H1 (cell line): ENCODE results near the gene VSTM4. TPM values are rescaled to one million over a fixed set of nuclear protein-coding genes. Genes with fewer than 3 reads are reported as not detected.

ENCODE experiments used
- CTCF ChIA-PET: fragments of 300-600 bp; sonication (Branson Sonifier 250); formaldehyde crosslinking; loops from one replicate; lab custom pipeline; 2021; ENCODE audit not compliant: partially characterized antibody; lab: Charles Lee
- POLR2A ChIA-PET: fragments of 300-600 bp; sonication (Branson Sonifier 250); formaldehyde crosslinking; loops from one replicate; lab custom pipeline; 2021; ENCODE audit warnings: inconsistent platforms; ENCODE audit not compliant: partially characterized antibody; lab: Charles Lee
- DNase-seq, 2 experiments: peaks; one replicate each; pipeline versions ENCODE4 v3.0.0 to v3.0.0-alpha.2; 2010 to 2022; ENCODE audit warnings: low spot score in 2 of 2, low read depth in 1 of 2, mixed read lengths in 1 of 2
- FAIRE-seq: peaks from 2 replicates; lab custom pipeline; 2011; peaks lifted over from hg19 to GRCh38; lab: Jason Lieb, UNC
- H2AFZ ChIP-seq: 2 replicates; pipeline ENCODE4 v1.8.1; 2012; ENCODE audit warnings: low read length, inconsistent platforms
- H2AK5ac ChIP-seq: 2 replicates; pipeline ENCODE4 v1.6.1; 2013; ENCODE audit warnings: low read depth, low read length
- H2BK120ac ChIP-seq: replicated peaks from 2 replicates; pipeline ENCODE3; 2013; ENCODE audit warnings: low read depth, low read length, inconsistent platforms
- H2BK12ac ChIP-seq: 2 replicates; pipeline ENCODE4 v1.6.1; 2013; ENCODE audit warnings: low read depth, low read length
- H2BK15ac ChIP-seq: 2 replicates; pipeline ENCODE4 v1.6.1; 2013; ENCODE audit warnings: low read length
- H2BK20ac ChIP-seq: 2 replicates; pipeline ENCODE4 v1.6.1; 2013; ENCODE audit warnings: low read length
- H2BK5ac ChIP-seq: 2 replicates; pipeline ENCODE4 v1.6.1; 2013; ENCODE audit warnings: low read depth, low read length
- H3K14ac ChIP-seq: 2 replicates; pipeline ENCODE4 v1.6.1; 2013; ENCODE audit warnings: inconsistent platforms; ENCODE audit not compliant: insufficient read length
- H3K18ac ChIP-seq: 2 replicates; pipeline ENCODE4 v1.6.1; 2013; ENCODE audit warnings: low read length; ENCODE audit errors: extremely low read depth
- H3K23ac ChIP-seq: 2 replicates; pipeline ENCODE4 v1.6.1; 2013; ENCODE audit warnings: inconsistent platforms; ENCODE audit not compliant: insufficient read length
- H3K23me2 ChIP-seq: 2 replicates; pipeline ENCODE4 v1.6.1; 2013; ENCODE audit warnings: low read depth, low read length
- H3K27ac ChIP-seq: 2 replicates; pipeline ENCODE4 v1.6.1; 2011; ENCODE audit warnings: low read depth, low read length, inconsistent platforms
- H3K27me3 ChIP-seq, 4 experiments: replicated peaks in 1 of 4; 1 replicate in 1 of 4; 2 replicates in 3 of 4; pipeline versions ENCODE4 v1.6.1 to v1.8.1; 2011 to 2013; ENCODE audit warnings: low read length in 3 of 4, mild to moderate bottlenecking in 3 of 4, inconsistent platforms in 2 of 4, mixed read lengths in 2 of 4, moderate library complexity in 1 of 4; ENCODE audit not compliant: control insufficient read depth in 3 of 4, insufficient read depth in 3 of 4; ENCODE audit errors: extremely low read depth in 1 of 4
- H3K36me3 ChIP-seq, 4 experiments: 2 replicates each; pipeline versions ENCODE4 v1.6.1 to v1.8.1; 2011 to 2013; ENCODE audit warnings: mild to moderate bottlenecking in 4 of 4, low read length in 3 of 4, moderate library complexity in 2 of 4, control low read depth in 1 of 4, inconsistent platforms in 1 of 4; ENCODE audit not compliant: insufficient read depth in 4 of 4, control insufficient read depth in 2 of 4
- H3K4ac ChIP-seq: replicated peaks from 2 replicates; pipeline ENCODE3; 2013; ENCODE audit warnings: low read length, low read depth, mixed read lengths, inconsistent platforms; ENCODE audit not compliant: insufficient read length
- H3K4me1 ChIP-seq, 4 experiments: replicated peaks in 1 of 4; 1 replicate in 1 of 4; 2 replicates in 3 of 4; pipeline versions ENCODE4 v1.6.1 to v1.8.1; 2011 to 2013; ENCODE audit warnings: low read length in 3 of 4, inconsistent platforms in 2 of 4, mixed read lengths in 1 of 4; ENCODE audit not compliant: insufficient read depth in 4 of 4, control insufficient read depth in 3 of 4
- H3K4me2 ChIP-seq, 2 experiments: 2 replicates each; pipeline versions ENCODE4 v1.6.1 to v1.8.1; 2011 to 2013; ENCODE audit warnings: low read depth in 2 of 2, low read length in 2 of 2, control low read depth in 1 of 2, inconsistent platforms in 1 of 2, mild to moderate bottlenecking in 1 of 2; ENCODE audit not compliant: insufficient read depth in 1 of 2
- H3K4me3 ChIP-seq, 4 experiments: fragments of 200-600, 300-600 bp in 1 of 4; sonication (generic), shearing (Covaris generic), sonication (Bioruptor Twin) in 1 of 4; 2 replicates each; pipeline versions ENCODE4 v1.5.1 to v1.8.1; 2011 to 2016; ENCODE audit warnings: low read length in 4 of 4, low read depth in 3 of 4, control low read depth in 2 of 4, inconsistent platforms in 2 of 4, mild to moderate bottlenecking in 2 of 4, mixed read lengths in 1 of 4, moderate library complexity in 1 of 4; ENCODE audit not compliant: insufficient read depth in 2 of 4; ENCODE audit errors: extremely low read depth in 1 of 4
- H3K56ac ChIP-seq: replicated peaks from 2 replicates; pipeline ENCODE3; 2013; ENCODE audit warnings: low read depth, mild to moderate bottlenecking, mixed read lengths, low read length, inconsistent platforms; ENCODE audit not compliant: insufficient read length
- H3K79me1 ChIP-seq: 2 replicates; pipeline ENCODE4 v1.6.1; 2013; ENCODE audit warnings: low read depth, low read length, control low read depth
- H3K79me2 ChIP-seq, 2 experiments: 2 replicates each; pipeline versions ENCODE4 v1.6.1 to v1.8.1; 2012 to 2013; ENCODE audit warnings: low read length in 2 of 2, mild to moderate bottlenecking in 2 of 2, inconsistent platforms in 1 of 2; ENCODE audit not compliant: insufficient read depth in 2 of 2, control insufficient read depth in 1 of 2
- H3K9ac ChIP-seq, 4 experiments: replicated peaks in 1 of 4; 1 replicate in 1 of 4; 2 replicates in 3 of 4; pipeline versions ENCODE4 v1.6.1 to v1.8.1; 2011 to 2013; ENCODE audit warnings: low read depth in 3 of 4, low read length in 3 of 4, control low read depth in 2 of 4, mild to moderate bottlenecking in 2 of 4, moderate library complexity in 2 of 4, inconsistent platforms in 1 of 4; ENCODE audit errors: extremely low read depth in 1 of 4
- H3K9me3 ChIP-seq, 2 experiments: 2 replicates each; pipeline versions ENCODE4 v1.6.1 to v1.8.1; 2012 to 2013; ENCODE audit warnings: mild to moderate bottlenecking in 2 of 2, moderate library complexity in 2 of 2, control low read depth in 1 of 2, inconsistent platforms in 1 of 2, low read depth in 1 of 2, low read length in 1 of 2, mixed read lengths in 1 of 2; ENCODE audit not compliant: insufficient read depth in 2 of 2
- H4K20me1 ChIP-seq, 2 experiments: replicated peaks in 1 of 2; 2 replicates each; pipeline versions ENCODE3 to v1.8.1; 2011 to 2013; ENCODE audit warnings: inconsistent platforms in 2 of 2, low read length in 2 of 2, mild to moderate bottlenecking in 1 of 2; ENCODE audit not compliant: insufficient read depth in 2 of 2, control insufficient read depth in 1 of 2
- H4K5ac ChIP-seq: 2 replicates; pipeline ENCODE4 v1.6.1; 2013; ENCODE audit warnings: low read length, low read depth, mixed read lengths, inconsistent platforms; ENCODE audit not compliant: insufficient read length
- H4K8ac ChIP-seq: 2 replicates; pipeline ENCODE4 v1.8.0; 2013; ENCODE audit warnings: mild to moderate bottlenecking, moderate library complexity, low read length, inconsistent platforms; ENCODE audit not compliant: insufficient read depth; ENCODE audit errors: extremely low read depth
- H4K91ac ChIP-seq: replicated peaks from 2 replicates; pipeline ENCODE3; 2013; ENCODE audit warnings: low read length, mixed read lengths, inconsistent platforms; ENCODE audit not compliant: insufficient read length
- ATF2 ChIP-seq: IDR thresholded peaks from 2 replicates; pipeline ENCODE4 v1.6.1; 2012; ENCODE audit warnings: low read length, inconsistent platforms
- CBX5 ChIP-seq: fragments of 300-800, 300-1000 bp; sonication (generic); IDR thresholded peaks from 2 replicates; pipeline ENCODE4 v1.7.1; 2016; ENCODE audit warnings: antibody characterized with exemption, low read length, low read depth
- EP300 ChIP-seq, 2 experiments: IDR thresholded peaks; 1 replicate in 1 of 2; 2 replicates in 1 of 2; pipeline ENCODE4 v1.6.1; 2011 to 2012; ENCODE audit warnings: low read depth in 2 of 2, low read length in 2 of 2, mild to moderate bottlenecking in 2 of 2, borderline replicate concordance in 1 of 2, inconsistent platforms in 1 of 2, moderate library complexity in 1 of 2
- JUND ChIP-seq: IDR thresholded peaks from 2 replicates; pipeline ENCODE4 v1.6.1; 2011; ENCODE audit warnings: mild to moderate bottlenecking, improper control_type of control experiment, low read length
- POLR2AphosphoS5 ChIP-seq: IDR thresholded peaks from 2 replicates; pipeline ENCODE4 v1.6.1; 2011; ENCODE audit warnings: low read depth, low read length
- RNF2 ChIP-seq: fragments of 200-900, 300-1000 bp; sonication (generic); IDR thresholded peaks from 2 replicates; pipeline ENCODE4 v1.7.1; 2016; ENCODE audit warnings: borderline replicate concordance, low read depth, mild to moderate bottlenecking, antibody characterized with exemption, low read length; ENCODE audit not compliant: poor library complexity, severe bottlenecking; ENCODE audit errors: missing control alignments
- SP1 ChIP-seq: IDR thresholded peaks from 2 replicates; pipeline ENCODE4 v1.6.1; 2011; ENCODE audit warnings: low read depth, low read length
- SP2 ChIP-seq: IDR thresholded peaks from 2 replicates; pipeline ENCODE4 v1.6.1; 2012; ENCODE audit warnings: mild to moderate bottlenecking, low read length, inconsistent platforms
- SP4 ChIP-seq: IDR thresholded peaks from 2 replicates; pipeline ENCODE4 v1.6.1; 2012; ENCODE audit warnings: low read length, inconsistent platforms
- TAF1 ChIP-seq: IDR thresholded peaks from 2 replicates; pipeline ENCODE4 v1.6.1; 2011; ENCODE audit warnings: mild to moderate bottlenecking, low read depth, low read length
- TBP ChIP-seq: IDR thresholded peaks from 2 replicates; pipeline ENCODE4 v1.6.1; 2011; ENCODE audit warnings: low read depth, low read length, improper control_type of control experiment
- TEAD4 ChIP-seq: IDR thresholded peaks from 2 replicates; pipeline ENCODE4 v1.6.1; 2012; ENCODE audit warnings: low read depth, low read length, inconsistent platforms, mixed read lengths
- WGBS, 2 experiments: shearing (Covaris generic) in 1 of 2; methylation state at CpG; one replicate each; pipeline versions ENCODE4 v1.1.6 to v1.1.7; 2013 to 2015; ENCODE audit warnings: low lambda C conversion rate in 2 of 2, mixed read lengths in 2 of 2, inconsistent platforms in 1 of 2, low coverage in 1 of 2, missing lambda C conversion rate in 1 of 2; ENCODE audit not compliant: insufficient replicate concordance in 2 of 2, insufficient coverage in 1 of 2, insufficient read length in 1 of 2; ENCODE audit errors: extremely low coverage in 1 of 2, missing lambda C conversion rate in 1 of 2; 5-methylcytosine and 5-hydroxymethylcytosine counted together
- polyA plus RNA-seq, 7 experiments: library from polyadenylated mRNA; depleted of rRNA in 3 of 7; stranded (reverse) in 5 of 7; unstranded in 2 of 7; fragments of >200 nt in 5 of 7; fragments of 200-250 nt in 2 of 7; gene quantifications; 1 replicate in 5 of 7; 2 replicates in 1 of 7; 4 replicates in 1 of 7; pipeline versions ENCODE4 v1.2.1 to v1.2.3, GENCODE V29; 2011 to 2013; ENCODE audit warnings: missing spikeins in 2 of 7, mixed read lengths in 2 of 7
- total RNA-seq: library from RNA; stranded (reverse); fragmentation: NEBNext Ultra II Directional; extraction: Animal tissue kit (Norgen Biotek cat#: 25700); gene quantifications from 2 replicates; pipeline ENCODE4 v1.2.1, GENCODE V29; 2021

The VSTM4 gene
- total and polyA plus RNA-seq, 2 of the 8 experiments (the other 6 are each of a cell fraction or from before 2014, with no cell fraction given) = 0.48 to 0.73 TPM

GRCh38 chr10:49144058-49144720 lies 28.9 kb upstream of the VSTM4 start:
- CTCF ChIA-PET = interaction anchor here (2.3 kb wide), 1 partner anchor 18 kb away, joined by 15 read pairs; no protein-coding TSS in a partner anchor
- Histone ChIP-seq H3K36me3 (no peaks in the 10 kb centered on the region), H3K18ac (peak overlapping the region; percentile 87), H3K27me3 (no peaks in the 10 kb centered on the region), H2BK20ac (peak overlapping the region; percentile 93), H3K79me1 (no peaks in the 10 kb centered on the region), H3K23me2 (no peaks in the 10 kb centered on the region), H2BK120ac (peak overlapping the region; percentile 52), H2AFZ (no peak overlapping the region), H3K79me2 (no peaks in the 10 kb centered on the region), H3K14ac (no peak overlapping the region), H3K56ac (no peak overlapping the region), H3K4me3 (no peak overlapping the region), H2AK5ac (no peak overlapping the region), H3K27ac (no peak overlapping the region), H3K4me1 (peaks cover 1 to 6% (median 3%) of the 10 kb centered on the region in 4 experiments; a peak in 2 of 7 replicates), H3K23ac (no peak overlapping the region), H2BK15ac (no peak overlapping the region), H2BK12ac (peak overlapping the region; percentile 92; the same call in 1 of the 2 replicates), H4K91ac (peak overlapping the region; percentile 13), H3K4me2 (no peak overlapping the region), H4K5ac (no peak overlapping the region), H4K20me1 (no peaks in the 10 kb centered on the region), H3K9me3 (peaks cover 0 to 4% of the 10 kb centered on the region in 2 experiments; a peak in 1 of 4 replicates), H2BK5ac (0 out of 2 replicates have a peak overlapping the region, but pooled peaks have one; percentile 44), H3K9ac (no peak overlapping the region), H4K8ac (no peak overlapping the region), H3K4ac (no peak overlapping the region)
- 92% methylated on average over 2 of the region's 2 CpGs; no CpG with 5 or more reads in 1 of the 2 experiments for WGBS, 2 experiments
- POLR2A ChIA-PET = no interaction called here
- DNase-seq (no peak), FAIRE-seq (no peak)
- TF ChIP-seq SP4 (no peak), CBX5 (no peak), ATF2 (no peak), SP2 (no peak), TAF1 (no peak), EP300 (IDR thresholded peaks at IDR 0.05; ENCODE audit: borderline replicate concordance in 1 of 2, low read depth in 2 of 2, low read length in 2 of 2) (no peak), POLR2AphosphoS5 (no peak), TEAD4 (no peak), TBP (no peak), JUND (no peak), SP1 (no peak), RNF2 (no peak)
